CD8-positive, alpha-beta memory T cell (primary cell): ENCODE measurements around the gene DBNL. TPM values are rescaled to one million over a fixed set of nuclear protein-coding genes. Genes with fewer than 3 reads are reported as not detected.

ENCODE experiments used
- polyA plus RNA-seq: library from polyadenylated mRNA; unstranded; fragments of 300-500 nt; fragmentation: Illumina TruSeq; gene quantifications from one replicate; pipeline ENCODE4 v1.2.3, GENCODE V29; 2021
- total RNA-seq, 2 experiments: library from RNA; stranded (reverse); gene quantifications; one replicate each; pipeline ENCODE4 v1.2.3, GENCODE V29; 2021

Gene DBNL
- total and polyA plus RNA-seq, 3 experiments from 2014 or later, result 144 to 184 (median 154) TPM

Other genes with a start within 250 kb of the DBNL start
- 100 to 1,000 TPM; 140 to 147 TPM for gene MRPS24, start 175.2 kb upstream of the DBNL start, total RNA-seq
- gene MRPS24, start 175.2 kb upstream of the DBNL start, polyA plus RNA-seq, result 122 TPM
- gene URGCP, start 138.1 kb upstream of the DBNL start, total RNA-seq, result 10 to 100 TPM; 34.7 to 37.8 TPM
- gene URGCP, start 138.1 kb upstream of the DBNL start, polyA plus RNA-seq, result 33.1 TPM
- gene UBE2D4, start 118.3 kb upstream of the DBNL start, total RNA-seq, result 10 to 100 TPM; 15.2 to 16.2 TPM
- 13.9 TPM for gene UBE2D4, start 118.3 kb upstream of the DBNL start, polyA plus RNA-seq
- gene SPDYE1, start 46.8 kb upstream of the DBNL start, total RNA-seq, result not detected
- gene SPDYE1, start 46.8 kb upstream of the DBNL start, polyA plus RNA-seq, result 0.25 TPM
- gene PGAM2, start 20.9 kb downstream of the DBNL start, total RNA-seq, result under 1 TPM; 0.38 to 0.44 TPM
- not detected for gene PGAM2, start 20.9 kb downstream of the DBNL start, polyA plus RNA-seq
- 10 to 100 TPM; 42.3 to 42.4 TPM for gene POLM, start 37.8 kb downstream of the DBNL start, total RNA-seq
- gene POLM, start 37.8 kb downstream of the DBNL start, polyA plus RNA-seq, result 22.0 TPM
- gene AEBP1, start 59.6 kb downstream of the DBNL start, total RNA-seq, result 1 to 10 TPM; 8.4 to 8.9 TPM
- gene AEBP1, start 59.6 kb downstream of the DBNL start, polyA plus RNA-seq, result 1.6 TPM
- 100 to 1,000 TPM; 279 to 291 TPM for gene POLD2, start 78.8 kb downstream of the DBNL start, total RNA-seq
- gene POLD2, start 78.8 kb downstream of the DBNL start, polyA plus RNA-seq, result 74.1 TPM
- not detected for gene MYL7, start 96.6 kb downstream of the DBNL start, total RNA-seq
- gene MYL7, start 96.6 kb downstream of the DBNL start, polyA plus RNA-seq, result not detected
- gene GCK, start 144.7 kb downstream of the DBNL start, total RNA-seq, result 1 to 10 TPM; 1.0 to 1.8 TPM
- 0.46 TPM for gene GCK, start 144.7 kb downstream of the DBNL start, polyA plus RNA-seq
- gene YKT6, start 156.3 kb downstream of the DBNL start, total RNA-seq, result 10 to 100 TPM; 92.6 to 94.6 TPM
- 44.9 TPM for gene YKT6, start 156.3 kb downstream of the DBNL start, polyA plus RNA-seq